ENCODE measurements around the gene MON1A.
A peak's percentile ranks its signal among the peaks of the same experiment; 100 is the strongest.
"Not testable (repeated sequence)": the region's sequence is repeated elsewhere in the genome, so short reads cannot be mapped to it uniquely, and the experiment has no call there.

The MON1A gene

DNA sequence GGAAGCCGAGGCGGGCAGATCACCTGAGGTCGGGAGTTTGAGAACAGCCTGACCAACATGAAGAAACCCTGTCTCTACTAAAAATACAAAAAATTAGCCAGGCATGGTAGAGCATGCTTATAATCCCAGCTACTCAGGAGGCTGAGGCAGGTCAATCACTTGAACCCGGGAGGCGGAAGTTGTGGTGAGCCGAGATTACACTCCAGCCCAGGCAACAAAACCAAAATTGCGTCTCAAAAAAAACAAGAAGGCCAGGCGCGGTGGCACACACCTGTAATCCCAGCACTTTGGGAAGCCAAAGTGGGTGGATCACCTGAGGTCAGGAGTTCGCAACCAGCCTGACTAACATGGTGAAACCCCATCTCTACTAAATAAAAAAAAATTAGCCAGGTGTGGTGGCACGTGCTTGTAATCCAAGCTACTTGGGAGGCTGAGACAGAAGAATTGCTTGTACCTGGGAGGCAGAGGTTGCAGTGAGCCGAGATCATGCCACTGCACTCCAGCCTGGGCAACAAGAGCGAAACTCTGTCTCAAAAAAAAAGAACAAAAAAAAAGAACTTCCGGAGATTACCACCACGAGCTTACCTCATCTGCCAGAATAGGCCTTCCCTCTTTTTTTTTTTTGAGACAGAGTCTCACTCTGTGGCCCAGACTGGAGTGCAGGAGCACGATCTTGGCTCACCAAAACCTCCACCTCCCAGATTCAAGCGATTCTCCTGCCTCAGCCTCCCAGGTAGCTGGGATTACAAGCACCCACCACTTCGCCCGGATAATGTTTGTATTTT, 11.6 kb downstream of the MON1A start:
- not testable (repeated sequence) for DNase-seq

DNA sequence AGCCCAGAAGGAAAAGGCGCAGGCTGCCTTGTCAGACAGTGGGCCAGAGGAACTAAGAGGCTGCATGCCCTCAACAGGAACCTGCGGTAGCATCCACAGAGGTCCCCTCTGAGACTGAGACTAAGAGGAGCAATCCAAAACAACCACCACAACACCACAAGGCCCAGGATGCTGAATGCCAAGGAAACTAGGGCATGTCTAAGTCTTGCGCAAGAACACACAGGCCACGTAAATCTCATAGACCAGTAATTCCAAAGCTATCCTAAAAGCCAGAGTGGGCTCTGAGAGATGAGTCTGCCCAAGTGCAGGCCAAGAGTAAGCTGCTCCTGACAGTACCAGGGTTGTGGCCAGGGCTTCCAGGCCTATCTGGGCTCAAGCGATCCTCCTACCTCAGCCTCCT, 12.9 kb downstream of the MON1A start:
- no peak for DNase-seq

DNA sequence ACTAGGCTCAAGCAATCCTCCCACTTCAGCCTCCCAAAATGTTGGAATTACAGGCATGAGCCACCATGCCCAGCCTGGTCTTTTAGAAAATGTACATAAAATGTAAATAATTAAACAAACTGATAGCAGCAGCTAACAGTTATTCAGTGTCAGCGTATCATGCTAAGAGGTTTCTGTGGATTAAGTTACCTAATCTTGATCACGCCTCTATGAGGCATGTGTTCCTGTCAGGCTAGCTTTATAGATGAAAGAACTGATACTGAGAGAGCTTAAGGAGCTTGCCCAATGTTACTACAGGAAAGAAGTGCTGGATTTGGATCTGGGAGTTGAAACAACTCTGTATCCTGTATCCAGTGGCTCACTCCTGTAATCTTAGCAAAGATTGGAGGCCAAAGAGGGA, 14.7 kb downstream of the MON1A start:
- no peak for DNase-seq

DNA sequence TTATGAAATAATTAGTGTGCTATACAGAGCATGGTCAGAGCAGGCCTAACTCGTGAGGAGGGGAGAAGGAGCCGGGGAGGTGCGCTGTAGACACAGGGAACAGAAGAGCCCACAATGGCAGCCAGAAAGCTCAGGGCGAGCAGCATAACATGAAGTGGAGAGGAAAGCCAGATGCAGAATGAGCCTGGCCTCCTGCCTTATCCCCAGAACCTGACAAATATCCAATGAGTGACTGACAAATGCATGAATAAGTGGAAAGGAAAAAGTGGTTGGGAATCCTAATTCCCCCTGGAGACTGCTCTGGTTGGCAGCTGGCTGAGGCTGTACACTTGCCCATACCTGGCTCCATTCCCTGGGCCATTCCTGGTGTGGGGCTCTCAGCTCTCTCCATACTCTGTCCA, 16.7 kb downstream of the MON1A start:
- no peak for DNase-seq

DNA sequence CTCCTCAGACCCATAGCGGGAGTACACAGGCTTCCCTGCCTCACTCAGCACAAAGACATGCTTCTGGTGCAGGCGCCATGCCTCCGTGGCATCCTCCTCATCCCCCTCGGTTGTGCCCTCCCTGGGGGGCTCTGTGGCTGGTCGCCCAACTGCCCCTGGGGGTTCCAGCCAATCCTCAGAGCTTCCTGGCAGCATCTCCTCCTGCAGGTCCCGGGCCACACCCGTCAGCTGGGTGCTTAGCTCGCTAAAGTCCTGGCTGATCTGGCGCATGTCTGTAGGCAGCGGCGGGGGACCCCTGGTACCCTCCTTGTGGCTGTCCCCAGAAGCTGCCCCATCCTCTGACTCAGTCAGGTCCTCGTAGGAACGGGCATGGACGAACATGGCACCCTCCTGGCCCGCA, 18.0 kb downstream of the MON1A start:
- DNase-seq, result no peak

DNA sequence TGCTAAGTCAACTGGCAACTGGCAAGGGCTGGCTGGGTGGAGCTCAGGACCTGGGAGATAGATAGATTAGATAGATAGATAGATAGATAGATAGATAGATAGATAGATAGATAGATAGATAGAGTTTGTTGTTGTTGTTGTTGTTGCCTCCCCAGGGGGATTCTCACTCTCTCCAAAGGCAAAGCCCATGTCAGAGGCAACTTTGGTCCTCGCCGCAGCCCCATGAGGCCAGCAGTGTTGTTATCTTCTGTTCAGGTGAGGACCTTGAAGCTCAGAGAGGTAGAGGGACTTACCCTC, 18.5 kb downstream of the MON1A start:
- DNase-seq, result no peak

DNA sequence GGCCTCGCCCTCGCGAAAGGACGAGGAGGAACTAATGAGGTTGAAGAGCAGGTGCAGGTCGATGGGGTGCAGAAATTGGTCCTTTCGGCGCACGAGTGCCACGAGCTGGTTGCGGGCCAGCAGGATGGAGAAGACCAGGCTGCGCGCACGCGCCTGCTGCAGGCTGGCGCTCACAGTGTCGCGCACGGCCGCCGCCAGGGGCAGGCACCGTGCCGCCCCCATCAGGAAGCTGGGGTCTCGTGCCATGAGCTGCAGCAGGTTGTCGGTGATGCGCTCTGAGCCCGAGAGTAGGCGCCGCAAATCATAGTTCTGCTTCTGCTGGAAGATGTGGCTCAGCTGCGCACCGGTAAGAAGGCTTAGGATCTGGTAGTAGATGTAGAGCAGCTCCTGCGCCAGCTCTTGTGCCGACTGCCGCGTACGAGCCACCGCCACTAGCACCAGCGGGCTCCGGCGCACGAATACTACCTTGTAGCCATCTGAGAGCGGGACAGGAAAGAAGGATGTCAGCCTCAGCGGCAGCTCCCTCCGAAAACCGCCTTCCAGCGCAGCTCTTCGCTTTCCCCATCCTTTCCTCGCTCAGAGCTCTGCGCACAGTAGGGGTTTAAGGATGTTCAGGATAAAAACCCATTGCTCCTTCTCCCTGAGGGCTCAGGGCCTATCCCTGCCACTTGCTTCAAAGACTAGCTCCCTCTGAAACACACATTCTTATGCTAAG, 19.0 kb downstream of the MON1A start:
- no peak for DNase-seq

DNA sequence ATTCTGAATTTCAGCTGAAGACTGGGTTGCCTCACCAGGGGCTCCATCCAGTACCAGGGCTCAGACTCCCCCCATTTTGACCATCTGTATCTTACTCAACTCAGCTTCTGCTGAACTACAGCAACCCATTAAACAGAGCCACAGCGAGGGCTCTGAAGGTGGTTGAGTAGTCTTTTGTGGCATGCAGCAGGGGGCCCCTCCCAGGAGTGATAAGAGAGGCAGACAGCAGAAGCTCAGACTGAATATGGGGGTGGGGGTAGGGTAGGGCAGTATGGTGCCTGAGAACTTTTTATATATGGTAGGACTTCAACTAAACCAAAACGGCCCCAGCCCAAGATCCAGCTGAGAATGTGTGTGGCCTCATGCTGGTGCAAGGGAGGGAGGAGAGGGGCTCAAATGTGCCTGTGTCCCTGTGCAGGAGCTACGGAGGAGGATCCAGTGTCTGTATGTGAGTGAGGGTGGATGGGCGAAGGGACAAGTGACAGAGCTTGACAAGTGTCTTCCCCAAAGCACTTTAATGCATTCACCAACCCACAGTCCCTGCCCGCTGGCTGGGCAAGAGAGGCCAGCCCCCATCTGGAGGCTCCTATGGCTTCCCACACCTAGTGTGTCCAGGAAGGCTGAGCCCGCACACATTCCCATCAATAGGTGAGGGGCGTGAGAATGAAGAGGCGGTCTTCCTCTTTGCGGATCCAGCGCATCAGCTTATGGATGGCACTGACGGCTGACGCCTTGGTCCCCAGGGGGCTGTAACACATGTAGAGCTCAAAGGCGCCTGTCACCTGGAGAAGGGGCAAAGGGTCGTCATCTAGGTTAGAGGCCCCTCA, 21.0 kb downstream of the MON1A start:
- DNase-seq, result no peak

DNA sequence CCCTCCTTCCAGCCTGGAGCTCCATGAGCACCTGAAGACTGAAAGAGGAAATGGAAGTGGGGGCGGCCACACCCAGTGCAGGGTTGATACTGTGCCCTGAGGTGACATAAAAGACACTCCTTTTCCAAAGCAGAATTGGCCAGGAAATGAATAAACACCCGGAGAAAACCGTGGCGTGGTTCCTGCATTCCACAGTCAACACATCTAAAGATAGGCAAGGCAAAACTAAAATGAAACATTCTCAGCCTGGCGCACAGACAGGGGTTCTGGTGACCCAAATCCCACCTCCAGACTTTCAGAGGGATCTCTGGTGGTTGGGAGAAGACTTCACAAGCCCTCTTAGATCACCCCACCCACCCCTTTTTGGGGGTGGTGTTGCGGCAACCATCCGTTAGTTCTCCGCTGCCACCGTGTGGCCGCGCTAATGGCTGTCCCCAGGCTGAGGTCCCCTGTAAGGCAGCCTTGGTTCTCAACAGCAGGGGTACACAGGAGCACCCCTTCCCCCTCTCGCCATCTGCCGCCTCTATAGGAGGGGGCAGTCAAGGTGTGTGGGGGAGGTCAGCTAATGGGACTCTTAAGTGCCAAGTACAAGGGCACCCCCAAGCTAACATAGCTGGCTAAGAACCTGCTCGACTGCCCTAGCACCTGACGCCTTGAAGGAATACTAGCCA, 23.4 kb downstream of the MON1A start:
- peak; percentile 30 to 55 for DNase-seq

DNA sequence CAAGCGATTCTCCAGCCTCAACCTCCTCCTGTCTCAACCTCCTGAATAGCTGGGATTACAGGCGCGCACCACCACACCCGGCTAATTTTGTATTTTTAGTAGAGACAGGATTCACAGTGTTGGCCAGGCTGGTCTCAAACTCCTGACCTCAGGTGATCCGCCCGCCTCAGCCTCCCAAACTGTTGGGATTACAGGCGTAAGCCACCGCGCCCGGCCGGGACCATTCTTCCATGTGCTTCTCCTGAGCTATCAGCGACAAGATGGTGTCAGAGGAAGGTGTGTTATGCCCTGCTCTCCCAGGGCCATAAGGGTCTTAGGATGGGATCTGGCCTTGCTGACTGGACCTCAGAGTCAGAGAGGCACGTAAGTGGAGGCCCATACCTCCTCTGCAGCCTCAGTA, 25.2 kb downstream of the MON1A start:
- not testable (repeated sequence) for DNase-seq

DNA sequence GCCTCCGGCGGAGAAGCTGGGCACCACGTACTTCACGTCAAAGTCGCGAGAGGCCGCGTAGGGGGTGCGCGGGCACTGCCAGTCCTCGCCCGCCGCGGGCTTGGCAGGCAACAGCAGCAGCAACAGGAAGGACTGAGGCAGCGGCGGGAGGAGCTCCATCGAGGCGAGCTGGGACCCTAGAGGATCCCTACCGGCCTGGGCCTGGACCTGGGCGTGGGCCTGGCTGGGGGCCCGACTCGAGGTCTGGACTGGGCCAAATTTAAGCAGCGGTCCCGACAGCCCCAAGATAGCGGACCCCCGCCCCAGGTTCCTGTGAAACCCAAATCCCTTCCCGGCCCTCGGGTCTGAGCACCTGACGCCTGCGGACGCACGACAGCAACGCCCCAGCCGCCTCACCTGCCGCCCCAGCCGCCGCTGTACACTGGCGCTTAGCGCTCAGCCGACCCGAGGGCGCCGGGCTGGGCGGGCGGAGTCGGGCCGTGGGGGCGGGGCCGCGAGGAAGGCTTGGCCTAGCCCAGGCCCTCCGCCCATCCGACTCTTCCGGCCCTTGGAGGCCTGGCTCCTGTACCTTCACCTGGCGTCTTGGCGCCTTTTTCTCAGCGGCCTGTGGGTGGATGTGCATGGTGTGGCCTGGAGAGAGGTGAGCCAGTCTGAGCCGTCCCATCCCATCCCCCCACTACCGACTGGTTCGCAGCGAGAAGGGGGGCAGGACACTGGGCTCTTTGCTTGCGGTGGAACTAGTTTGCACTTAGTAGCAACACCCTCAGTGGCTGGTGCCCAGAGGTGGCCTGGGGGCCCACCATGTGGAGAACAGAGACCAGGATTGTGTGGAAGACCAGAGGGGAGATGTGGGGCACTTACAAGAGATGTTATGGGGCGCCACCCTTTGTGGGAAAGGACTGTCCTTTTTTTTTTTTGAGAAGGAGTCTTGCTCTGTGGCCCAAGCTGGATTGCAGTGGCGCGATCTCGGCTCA, 25.9 kb downstream of the MON1A start, which contains the start of gene MST1R:
Gene MST1R, minus strand, starts transcription at position 423 of the 974 bp plus-strand sequence. Its CDS starts 264 bp downstream, at position 159.
- DNase-seq, result peak; percentile 79 to 88

DNA sequence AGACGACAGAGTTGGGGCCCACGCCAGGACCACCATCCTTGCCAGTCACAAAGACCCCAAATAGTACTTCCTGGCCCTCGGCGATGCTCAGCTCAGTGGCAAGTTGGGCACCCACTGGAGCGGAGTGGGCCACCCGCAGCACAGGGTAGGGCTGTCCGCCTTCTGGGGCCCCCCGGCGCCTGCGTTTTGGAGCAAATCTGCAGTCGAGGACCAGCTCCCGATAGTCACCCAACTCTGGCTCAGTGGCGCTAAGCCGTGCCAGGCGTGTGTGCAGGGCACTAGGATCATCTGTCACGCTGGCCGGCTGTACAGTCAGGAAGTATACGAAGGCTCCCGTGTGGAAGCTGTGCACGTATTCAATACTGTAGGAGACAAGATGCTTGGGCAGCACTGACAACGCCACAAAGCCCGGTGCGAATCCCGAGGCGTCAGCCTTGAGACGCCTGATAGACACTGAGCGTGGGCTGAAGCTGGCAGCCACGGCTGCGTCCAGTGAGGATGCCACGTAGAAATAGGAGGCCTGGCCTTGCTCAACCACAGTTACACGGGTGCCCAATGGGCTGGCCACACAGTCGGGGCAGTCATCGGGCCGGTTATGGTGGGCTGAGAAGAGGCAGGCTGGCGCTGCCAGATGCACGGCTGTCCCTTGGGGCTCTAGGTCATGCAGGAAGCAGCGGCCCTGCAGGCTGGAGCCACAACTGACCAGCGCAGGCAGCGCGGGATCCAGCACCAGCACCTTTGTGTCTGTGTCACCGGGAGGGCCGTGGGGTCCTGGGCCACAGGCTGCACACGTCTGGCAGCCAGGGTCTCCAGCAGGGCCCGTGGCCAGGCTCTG, 26.9 kb downstream of the MON1A start:
- no peak for DNase-seq

DNA sequence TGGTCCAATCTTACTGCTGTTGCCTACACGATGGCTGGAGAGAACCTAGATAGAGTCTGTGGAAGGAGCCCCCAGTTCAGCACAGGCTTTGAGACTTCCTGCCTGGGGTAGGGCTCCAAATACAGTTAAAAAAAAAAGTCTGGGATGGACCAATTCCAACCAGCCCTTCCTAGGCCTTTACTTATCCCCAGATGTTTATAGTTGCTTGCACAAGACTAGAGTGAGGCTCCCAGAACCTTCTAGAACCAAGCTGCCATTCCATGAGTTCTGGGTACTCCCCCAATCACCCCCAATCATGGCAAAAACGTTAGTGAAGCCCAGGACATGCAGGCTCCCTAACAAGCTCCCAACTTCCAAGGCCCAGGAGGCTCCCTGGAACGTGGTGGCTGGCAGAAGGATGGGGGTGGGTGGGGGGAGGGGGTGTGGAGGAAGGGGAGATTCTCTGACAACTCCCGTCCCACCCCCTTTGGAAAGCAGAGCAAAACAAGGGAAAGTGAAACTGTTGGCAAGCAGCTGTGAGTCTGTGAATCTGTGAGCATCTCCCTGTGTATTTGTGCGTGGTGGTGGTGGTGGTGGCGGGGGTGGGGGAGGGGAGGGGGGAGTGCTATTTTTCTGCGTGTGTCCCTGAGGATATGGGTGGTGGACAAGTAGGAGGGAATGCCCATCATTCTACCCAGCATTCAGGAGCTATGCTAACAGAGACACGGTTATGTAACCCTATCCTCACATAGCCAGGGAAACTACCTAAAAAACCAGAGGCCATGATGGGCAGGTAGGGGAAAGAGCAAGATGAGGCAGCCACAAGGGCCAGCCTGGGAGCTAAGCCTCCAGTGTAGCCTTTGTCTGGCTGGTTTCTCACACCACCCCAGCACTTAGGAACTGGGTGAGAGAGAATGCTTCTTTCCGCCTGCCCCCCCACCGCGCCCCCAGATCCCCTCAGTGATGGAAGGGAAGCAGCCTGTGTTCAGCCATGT, 28.0 kb downstream of the MON1A start:
- no peak for DNase-seq

DNA sequence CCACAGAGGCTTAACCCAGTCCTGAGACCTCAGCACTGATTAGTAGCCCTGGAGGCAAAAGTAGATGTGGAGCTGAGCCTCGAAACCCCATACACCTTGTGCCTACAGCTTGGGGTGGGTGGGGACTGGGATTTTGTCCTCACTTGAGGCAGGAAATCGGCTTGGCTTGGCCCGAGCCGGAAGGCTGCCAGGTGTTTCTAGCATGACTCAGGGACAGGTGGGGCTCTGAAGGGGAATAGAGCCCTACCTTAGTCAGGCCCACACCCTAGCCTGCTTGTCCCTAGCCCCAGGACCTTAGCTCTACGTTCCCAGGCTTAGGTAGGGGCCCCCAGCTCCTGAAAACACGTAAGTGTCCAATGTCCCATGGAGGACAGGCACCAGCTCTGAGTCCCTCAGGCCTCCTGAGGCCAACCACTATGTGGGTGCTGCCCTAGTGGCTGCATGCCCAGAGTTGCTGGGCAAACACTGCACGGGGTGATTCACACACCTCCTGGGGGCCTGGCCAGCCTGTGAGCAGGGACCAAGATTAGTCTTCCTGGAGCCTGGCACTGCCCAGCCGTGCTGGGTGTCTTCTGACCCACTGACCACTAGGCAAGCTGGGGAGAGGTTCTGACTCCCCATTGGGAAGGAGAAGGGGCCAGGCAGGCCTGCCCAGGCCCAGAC, 29.0 kb downstream of the MON1A start:
- DNase-seq, result no peak

DNA sequence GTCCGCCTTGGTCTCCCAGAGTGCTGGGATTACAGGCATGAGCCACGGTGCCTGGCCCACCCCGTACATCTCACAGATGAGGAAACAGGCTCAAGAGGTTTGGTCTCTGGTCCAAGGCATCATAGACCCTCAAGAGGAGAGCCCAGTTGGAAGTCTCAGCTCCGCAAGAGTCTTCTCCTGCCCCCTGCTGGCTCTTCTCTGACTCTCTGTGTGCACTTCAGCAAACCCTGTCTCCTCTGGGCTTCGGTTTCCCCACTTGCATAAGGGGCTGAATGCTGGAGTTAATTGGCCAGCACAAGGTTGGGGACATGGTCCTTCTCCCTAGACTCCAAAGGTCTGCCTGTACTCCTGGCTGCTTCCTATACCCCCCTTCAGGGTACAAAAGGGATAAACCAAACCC, 29.8 kb downstream of the MON1A start:
- no peak for DNase-seq

DNA sequence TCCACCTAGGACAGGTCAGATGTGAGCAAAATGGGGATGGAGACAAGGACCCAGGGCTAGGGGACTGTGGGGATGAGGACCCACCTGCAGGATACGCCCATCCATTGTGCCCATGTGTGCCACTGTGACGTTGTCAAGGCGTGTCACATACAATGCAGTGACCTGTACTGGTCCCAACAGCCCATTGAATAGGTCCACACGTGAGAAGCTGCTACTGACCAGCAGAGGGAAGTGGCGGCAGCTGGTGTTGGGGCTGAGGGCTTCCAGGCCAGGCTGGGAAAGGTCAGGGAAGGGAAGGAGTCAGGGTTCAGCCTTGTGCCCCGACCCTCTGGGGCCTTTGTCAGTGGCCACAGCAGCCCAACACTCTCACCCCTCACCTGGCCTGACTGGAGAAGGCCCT, 30.6 kb downstream of the MON1A start:
- no peak for DNase-seq

DNA sequence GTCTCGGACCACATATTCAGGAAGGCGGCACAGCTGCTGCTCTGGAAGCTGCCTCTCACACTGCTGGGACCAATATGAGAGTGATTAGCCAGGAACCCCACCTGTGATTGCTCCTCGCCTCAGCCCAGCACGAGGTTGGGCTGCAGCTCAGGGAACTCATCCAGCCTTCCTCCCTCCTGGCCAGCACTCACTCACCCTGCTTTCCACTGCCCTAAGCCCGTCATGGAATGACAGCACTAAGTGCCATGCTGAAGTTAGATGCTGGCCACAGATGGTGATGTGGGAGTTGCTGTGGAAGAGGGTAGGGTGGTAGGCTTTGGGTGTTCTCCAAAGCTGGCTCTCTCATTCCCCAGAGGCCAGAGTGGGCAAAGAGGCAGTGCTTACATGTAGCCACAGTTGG, 33.3 kb downstream of the MON1A start:
- no peak for DNase-seq

DNA sequence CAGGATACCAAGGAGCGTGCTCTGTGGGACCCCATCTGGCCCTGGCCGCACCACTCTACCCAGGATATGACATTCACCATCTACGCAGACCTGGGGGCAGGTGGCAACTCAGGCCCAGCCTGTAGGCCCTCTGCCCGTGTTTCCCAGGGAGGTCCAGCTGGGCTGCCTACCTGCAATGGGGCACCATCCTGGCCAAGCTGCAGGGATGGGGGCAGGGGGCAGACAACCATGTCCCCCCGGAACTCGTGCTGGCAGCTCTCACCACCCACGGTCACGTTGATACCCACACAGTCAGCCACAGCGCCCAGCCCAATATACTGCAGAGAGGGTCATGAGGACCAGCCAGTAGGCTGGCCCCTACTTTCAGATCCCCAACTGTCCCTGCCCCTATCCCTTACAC, 33.8 kb downstream of the MON1A start:
- DNase-seq, result no peak

DNA sequence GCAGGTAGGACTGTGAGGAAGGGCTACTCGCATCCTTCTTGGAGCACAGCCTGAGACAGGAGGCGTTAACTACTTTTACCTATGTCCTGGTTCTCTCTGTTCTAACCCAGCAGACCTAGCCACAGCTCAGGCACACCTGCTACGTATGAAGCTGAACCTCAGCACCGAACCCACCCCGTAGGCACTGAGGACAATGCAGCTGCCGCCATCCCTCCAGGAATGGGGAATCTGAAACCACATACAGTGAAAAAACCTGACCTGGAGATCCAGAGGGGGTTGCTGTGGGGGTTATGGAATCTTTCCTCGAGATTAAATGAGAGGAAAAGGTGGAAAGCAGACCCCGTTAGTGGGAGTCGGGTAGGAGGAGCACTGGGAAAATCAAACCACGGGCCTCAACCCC, 40.3 kb downstream of the MON1A start:
- DNase-seq, result no peak
